B cell (primary cell): ENCODE data around the gene LIX1. TPM values are rescaled to one million over a fixed set of nuclear protein-coding genes. Genes with fewer than 3 reads are reported as not detected.

Source experiments
- ATAC-seq: fragments of 200-7000 bp; cut with Tn5 transposase; one replicate; pipeline ENCODE4 v1.10.0; 2021; ENCODE audit warnings: low read depth, mild to moderate bottlenecking, moderate number of reproducible peaks, moderate library complexity
- CTCF ChIA-PET: fragments of 350-600 bp; sonication (Branson Sonifier 250); formaldehyde crosslinking; loops from one replicate; lab custom pipeline; 2021; ENCODE audit warnings: antibody characterized with exemption, inconsistent platforms; lab: Charles Lee
- POLR2A ChIA-PET: fragments of 350-600 bp; sonication (Branson Sonifier 250); formaldehyde crosslinking; loops from one replicate; lab custom pipeline; 2021; ENCODE audit warnings: antibody characterized with exemption; lab: Charles Lee
- DNase-seq: peaks from one replicate; pipeline ENCODE4 v3.0.0; 2013
- H2AFZ ChIP-seq: 2 replicates; pipeline ENCODE4 v1.6.1; 2012; ENCODE audit warnings: mild to moderate bottlenecking, low read depth, low read length; ENCODE audit not compliant: insufficient read depth, poor library complexity, severe bottlenecking
- H3K27ac ChIP-seq, 2 donors: 1 replicate in 1 of 2; 2 replicates in 1 of 2; pipeline ENCODE4 v1.5.1; 2012 to 2013; ENCODE audit warnings: low read length in 2 of 2, mild to moderate bottlenecking in 2 of 2, moderate library complexity in 1 of 2
- H3K27me3 ChIP-seq, 4 experiments: fragments of 200-600 bp in 1 of 4; sonication (generic) in 1 of 4; replicated peaks in 1 of 4; 1 replicate in 2 of 4; 2 replicates in 2 of 4; pipeline versions ENCODE4 v1.6.1 to v1.7.0; 2013 to 2016; ENCODE audit warnings: low read length in 3 of 4, mild to moderate bottlenecking in 2 of 4, mixed read lengths in 1 of 4, moderate library complexity in 1 of 4; ENCODE audit not compliant: insufficient read depth in 4 of 4, control insufficient read depth in 3 of 4; ENCODE audit errors: control extremely low read depth in 1 of 4
- H3K36me3 ChIP-seq, 2 experiments: replicated peaks in 1 of 2; 1 replicate in 1 of 2; 2 replicates in 1 of 2; pipeline versions ENCODE4 v1.6.1 to v1.7.1; 2013; ENCODE audit warnings: low read length in 1 of 2; ENCODE audit not compliant: insufficient read depth in 2 of 2, control insufficient read depth in 1 of 2; ENCODE audit errors: control extremely low read depth in 1 of 2, extremely low read depth in 1 of 2
- H3K4me1 ChIP-seq, 2 donors: fragments of 200-600 bp in 1 of 2; sonication (generic) in 1 of 2; 1 replicate in 1 of 2; 2 replicates in 1 of 2; pipeline versions ENCODE4 v1.5.1 to v1.6.1; 2013 to 2017; ENCODE audit warnings: low read length in 2 of 2; ENCODE audit not compliant: control insufficient read depth in 2 of 2, insufficient read depth in 2 of 2
- H3K4me2 ChIP-seq: replicated peaks from 2 replicates; pipeline ENCODE3; 2012; ENCODE audit warnings: mild to moderate bottlenecking, low read depth, low read length; ENCODE audit not compliant: poor library complexity, severe bottlenecking
- H3K4me3 ChIP-seq, 5 experiments: fragments of 200-600 bp in 1 of 5; sonication (generic) in 1 of 5; 1 replicate in 3 of 5; 2 replicates in 2 of 5; pipeline versions ENCODE4 v1.5.1 to v1.7.0; 2011 to 2016; ENCODE audit warnings: low read length in 4 of 5, mild to moderate bottlenecking in 4 of 5, low read depth in 2 of 5, control low read depth in 1 of 5, moderate library complexity in 1 of 5; ENCODE audit not compliant: insufficient read depth in 1 of 5; ENCODE audit errors: control extremely low read depth in 1 of 5, extremely low read depth in 1 of 5
- H3K79me2 ChIP-seq: fragments of 200-600 bp; sonication (generic); one replicate; pipeline ENCODE4 v1.6.0; 2016; ENCODE audit warnings: low read length; ENCODE audit not compliant: control insufficient read depth, insufficient read depth
- H3K9ac ChIP-seq: fragments of 200-600 bp; sonication (generic); 2 replicates; pipeline ENCODE4 v1.6.1; 2017; ENCODE audit warnings: mild to moderate bottlenecking, low read length, moderate library complexity
- H3K9me3 ChIP-seq, 3 donors: one replicate each; pipeline versions ENCODE4 v1.6.1 to v1.7.1; 2013; ENCODE audit warnings: low read length in 2 of 3; ENCODE audit not compliant: control insufficient read depth in 2 of 3, insufficient read depth in 1 of 3; ENCODE audit errors: control extremely low read depth in 1 of 3
- H4K20me1 ChIP-seq: 2 replicates; pipeline ENCODE4 v1.6.0; 2012; ENCODE audit warnings: mild to moderate bottlenecking, low read length; ENCODE audit not compliant: insufficient read depth, control insufficient read depth, poor library complexity, severe bottlenecking
- H3K27ac Mint-ChIP-seq: one replicate; pipeline ENCODE4 v1.8.0; 2021; ENCODE audit warnings: mixed read lengths
- H3K27me3 Mint-ChIP-seq: one replicate; pipeline ENCODE4 v1.8.0; 2021; ENCODE audit warnings: mixed read lengths
- H3K4me1 Mint-ChIP-seq: one replicate; pipeline ENCODE4 v1.8.0; 2021; ENCODE audit warnings: mixed read lengths
- H3K4me3 Mint-ChIP-seq: one replicate; pipeline ENCODE4 v1.8.0; 2021; ENCODE audit warnings: mixed read lengths
- H3K9me3 Mint-ChIP-seq: one replicate; pipeline ENCODE4 v1.8.0; 2022; ENCODE audit warnings: mixed read lengths; ENCODE audit not compliant: insufficient read depth
- EZH2 ChIP-seq: IDR thresholded peaks from 2 replicates; pipeline ENCODE4 v1.6.1; 2012; ENCODE audit warnings: borderline replicate concordance, low read depth, mild to moderate bottlenecking, moderate library complexity, low read length; ENCODE audit not compliant: insufficient read depth, poor library complexity, severe bottlenecking
- WGBS: methylation state at CpG from one replicate; pipeline ENCODE4 v1.1.5; 2013; ENCODE audit warnings: missing lambda C conversion rate; ENCODE audit not compliant: insufficient coverage; 5-methylcytosine and 5-hydroxymethylcytosine counted together
- intact Hi-C: fragments of 100-400 bp; cut with micrococcal nuclease; formaldehyde crosslinking; loops from one replicate; pipeline ENCODE4 v1.10.0; 2022
- polyA plus RNA-seq: library from polyadenylated mRNA; depleted of rRNA; stranded (reverse); fragments of >200 nt; gene quantifications from 2 replicates; pipeline ENCODE4 v1.2.3, GENCODE V29; 2012
- total RNA-seq, 2 donors: library from RNA; stranded (reverse); fragments of 120-200 nt in 1 of 2; gene quantifications; 1 replicate in 1 of 2; 2 replicates in 1 of 2; pipeline versions ENCODE4 v1.2.3 to v1.2.4, GENCODE V29; 2013 to 2022
- TF ChIP-seq, protein P1 (sequence below): fragments of 200-600 bp; IDR thresholded peaks from one replicate; pipeline ENCODE4 v1.8.0; 2022; ENCODE audit warnings: antibody characterized with exemption, mild to moderate bottlenecking

The LIX1 gene
- total and polyA plus RNA-seq, 2 donors (not counting 1 experiment from before 2014, with no cell fraction given) = not detected

DNA sequence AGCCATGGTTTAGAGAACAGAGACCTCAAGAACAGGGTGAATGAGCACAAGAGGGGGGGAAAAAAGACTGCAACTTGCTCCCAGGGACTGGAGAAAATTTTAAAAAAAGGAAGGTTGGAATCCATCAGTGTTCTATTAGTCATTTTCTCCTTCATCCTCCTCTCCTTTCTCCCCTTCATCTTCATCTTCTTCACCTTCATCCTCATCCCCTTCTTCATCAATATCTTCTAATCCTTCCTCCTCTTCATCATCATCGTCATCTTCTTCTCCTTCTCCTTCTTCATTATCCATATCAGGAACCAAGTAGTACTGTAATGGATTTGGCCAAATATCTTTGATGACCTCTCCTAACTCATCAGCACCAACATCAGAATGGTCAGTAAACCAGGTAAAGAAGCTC lies 86.1 kb downstream of the LIX1 start:
- no peak overlapping the region for H3K4me2 ChIP-seq
- H4K20me1 ChIP-seq = no peaks in the 10 kb centered on the region
- Mint-ChIP-seq H3K27me3 (peaks cover 16% of the 10 kb centered on the region), H3K4me3 (no peak overlapping the region), H3K9me3 (peaks cover 3% of the 10 kb centered on the region), H3K4me1 (no peaks in the 10 kb centered on the region), H3K27ac (no peak overlapping the region)
- POLR2A ChIA-PET = no interaction called here
- H2AFZ ChIP-seq = no peak overlapping the region
- intact Hi-C loops = no loop called here
- H3K4me1 ChIP-seq = no peaks in the 10 kb centered on the region
- no CpG with 5 or more reads among the region's 1 CpG for WGBS
- no peaks in the 10 kb centered on the region for H3K36me3 ChIP-seq
- no peaks in the 10 kb centered on the region for H3K79me2 ChIP-seq
- H3K9ac ChIP-seq = no peak overlapping the region
- TF ChIP-seq, protein P1, sequence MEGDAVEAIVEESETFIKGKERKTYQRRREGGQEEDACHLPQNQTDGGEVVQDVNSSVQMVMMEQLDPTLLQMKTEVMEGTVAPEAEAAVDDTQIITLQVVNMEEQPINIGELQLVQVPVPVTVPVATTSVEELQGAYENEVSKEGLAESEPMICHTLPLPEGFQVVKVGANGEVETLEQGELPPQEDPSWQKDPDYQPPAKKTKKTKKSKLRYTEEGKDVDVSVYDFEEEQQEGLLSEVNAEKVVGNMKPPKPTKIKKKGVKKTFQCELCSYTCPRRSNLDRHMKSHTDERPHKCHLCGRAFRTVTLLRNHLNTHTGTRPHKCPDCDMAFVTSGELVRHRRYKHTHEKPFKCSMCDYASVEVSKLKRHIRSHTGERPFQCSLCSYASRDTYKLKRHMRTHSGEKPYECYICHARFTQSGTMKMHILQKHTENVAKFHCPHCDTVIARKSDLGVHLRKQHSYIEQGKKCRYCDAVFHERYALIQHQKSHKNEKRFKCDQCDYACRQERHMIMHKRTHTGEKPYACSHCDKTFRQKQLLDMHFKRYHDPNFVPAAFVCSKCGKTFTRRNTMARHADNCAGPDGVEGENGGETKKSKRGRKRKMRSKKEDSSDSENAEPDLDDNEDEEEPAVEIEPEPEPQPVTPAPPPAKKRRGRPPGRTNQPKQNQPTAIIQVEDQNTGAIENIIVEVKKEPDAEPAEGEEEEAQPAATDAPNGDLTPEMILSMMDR = no peak
- DNase-seq (no peak), ATAC-seq (no peak)
- H3K9me3 ChIP-seq = no peaks in the 10 kb centered on the region
- no peak overlapping the region for H3K27ac ChIP-seq
- CTCF ChIA-PET = no interaction called here
- no peaks in the 10 kb centered on the region for H3K27me3 ChIP-seq
- no peak overlapping the region for H3K4me3 ChIP-seq

DNA sequence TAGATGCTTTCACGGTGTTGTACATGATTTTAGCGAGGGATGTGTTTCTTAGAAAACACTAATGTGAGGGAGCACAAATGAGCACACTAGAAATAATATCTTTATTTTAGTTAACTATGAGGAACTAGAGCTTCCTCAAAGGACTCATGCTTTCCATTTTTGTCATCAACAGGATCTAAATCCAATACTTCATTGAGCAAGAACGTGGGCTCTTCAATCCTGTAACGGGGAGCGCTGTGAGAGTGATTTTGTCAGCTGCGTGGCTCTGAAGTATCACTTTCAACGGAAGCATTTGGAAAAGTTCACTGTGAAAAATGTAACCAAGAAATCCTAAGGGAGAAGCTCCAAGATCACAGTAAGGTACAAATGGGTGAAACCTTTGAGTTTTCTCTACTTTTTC lies 93.2 kb downstream of the LIX1 start:
- no peak overlapping the region for H3K27ac Mint-ChIP-seq
- peaks cover 21% of the 10 kb centered on the region for H3K27me3 Mint-ChIP-seq
- ChIA-PET POLR2A (no interaction called here), CTCF (interaction anchor here (0.7 kb wide), 1 partner anchor 180 kb away, joined by 3 read pairs; no protein-coding TSS in a partner anchor)
- TF ChIP-seq EZH2 = no peak
- TF ChIP-seq, protein P1 = no peak
- no peak for DNase-seq
- H3K9me3 ChIP-seq = no peaks in the 10 kb centered on the region
- H4K20me1 ChIP-seq = no peaks in the 10 kb centered on the region
- no peak overlapping the region for H3K9ac ChIP-seq
- no peak overlapping the region for H3K4me3 ChIP-seq
- no peaks in the 10 kb centered on the region for H3K9me3 Mint-ChIP-seq
- no peaks in the 10 kb centered on the region for H3K79me2 ChIP-seq
- no peak overlapping the region for H3K4me2 ChIP-seq
- no peak for ATAC-seq
- no peak overlapping the region for H3K4me3 Mint-ChIP-seq
- H3K27me3 ChIP-seq = peaks cover 0 to 3% (median 0%) of the 10 kb centered on the region in 4 experiments
- no peak overlapping the region for H3K27ac ChIP-seq
- no peaks in the 10 kb centered on the region for H3K36me3 ChIP-seq
- H2AFZ ChIP-seq = no peak overlapping the region
- H3K4me1 ChIP-seq = no peaks in the 10 kb centered on the region
- intact Hi-C loops = no loop called here
- H3K4me1 Mint-ChIP-seq = no peaks in the 10 kb centered on the region
- no CpG with 5 or more reads among the region's 7 CpGs for WGBS
